Skin epidermis (tissue), 12 donors: ENCODE results near the gene KRTAP5-4.
"Not testable (repeated sequence)": the region's sequence is repeated elsewhere in the genome, so short reads cannot be mapped to it uniquely, and the experiment has no call there.

Experiments
- H3K27ac ChIP-seq, 21 experiments: fragments of 200-600 bp; sonication (generic) in 11 of 21; one replicate each; pipeline ENCODE4 v1.5.0; 2020; ENCODE audit warnings: mild to moderate bottlenecking in 3 of 21, inconsistent platforms in 2 of 21, moderate library complexity in 2 of 21
- H3K4me3 ChIP-seq, 7 experiments: fragments of 200-600 bp; sonication (generic) in 2 of 7; one replicate each; pipeline ENCODE4 v1.5.0; 2020; ENCODE audit warnings: inconsistent platforms in 2 of 7, mild to moderate bottlenecking in 2 of 7, moderate library complexity in 1 of 7

The KRTAP5-4 gene, protein sequence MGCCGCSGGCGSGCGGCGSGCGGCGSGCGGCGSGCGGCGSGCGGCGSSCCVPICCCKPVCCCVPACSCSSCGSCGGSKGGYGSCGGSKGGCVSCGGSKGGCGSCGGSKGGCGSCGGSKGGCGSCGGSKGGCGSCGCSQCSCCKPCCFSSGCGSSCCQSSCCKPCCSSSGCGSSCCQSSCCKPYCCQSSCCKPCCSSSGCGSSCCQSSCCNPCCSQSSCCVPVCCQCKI

DNA sequence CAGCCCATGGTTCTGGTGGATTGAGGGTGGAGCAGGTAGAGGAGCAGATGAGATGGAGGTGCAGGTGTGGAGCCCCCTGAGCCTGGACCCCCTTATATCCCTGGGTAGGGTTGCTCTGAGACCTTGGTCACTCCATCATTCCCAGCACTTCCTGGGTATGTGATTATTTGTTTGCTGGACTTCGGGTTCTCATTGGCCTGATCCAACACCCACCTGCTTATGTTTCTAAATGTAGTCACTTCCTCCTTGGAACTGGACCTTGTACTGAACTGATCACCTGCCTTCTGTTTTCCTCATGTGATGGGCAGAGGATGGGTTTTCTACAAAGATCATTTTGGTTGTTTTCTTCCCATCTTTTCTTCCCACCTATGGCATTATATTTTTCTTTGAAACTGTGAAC is at the start of gene KRTAP5-4:
KRTAP5-4 (minus strand) TSS at position 53 of the 400 bp plus-strand sequence; CDS start at position 8, 45 bp downstream.
- H3K27ac ChIP-seq, result no peak within 1 kb of the TSS

DNA sequence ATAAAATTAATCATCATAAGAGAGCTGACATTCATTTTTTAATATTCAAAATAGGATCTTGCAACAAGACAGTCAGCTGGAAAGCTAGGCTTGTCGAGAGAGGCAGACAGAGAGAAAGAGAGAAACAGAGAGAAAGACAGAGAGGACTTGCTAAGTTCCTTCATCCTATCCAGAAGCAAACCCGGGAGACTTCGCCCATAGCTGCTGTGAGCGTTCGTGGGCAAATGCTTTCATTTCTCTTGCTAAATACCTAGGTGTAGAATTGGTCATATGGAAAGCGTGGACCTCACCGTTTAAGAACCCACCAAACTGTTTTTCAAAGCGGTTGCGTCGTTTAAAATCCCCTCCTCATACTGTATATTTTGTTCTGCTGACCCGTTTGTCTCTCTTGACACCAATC is 49.7 kb upstream of the KRTAP5-4 start:
- no peak overlapping the region for H3K4me3 ChIP-seq
- no peak overlapping the region for H3K27ac ChIP-seq

More for the DNA sequence above, at the start of gene KRTAP5-4:
- no peak within 1 kb of the TSS for H3K4me3 ChIP-seq

DNA sequence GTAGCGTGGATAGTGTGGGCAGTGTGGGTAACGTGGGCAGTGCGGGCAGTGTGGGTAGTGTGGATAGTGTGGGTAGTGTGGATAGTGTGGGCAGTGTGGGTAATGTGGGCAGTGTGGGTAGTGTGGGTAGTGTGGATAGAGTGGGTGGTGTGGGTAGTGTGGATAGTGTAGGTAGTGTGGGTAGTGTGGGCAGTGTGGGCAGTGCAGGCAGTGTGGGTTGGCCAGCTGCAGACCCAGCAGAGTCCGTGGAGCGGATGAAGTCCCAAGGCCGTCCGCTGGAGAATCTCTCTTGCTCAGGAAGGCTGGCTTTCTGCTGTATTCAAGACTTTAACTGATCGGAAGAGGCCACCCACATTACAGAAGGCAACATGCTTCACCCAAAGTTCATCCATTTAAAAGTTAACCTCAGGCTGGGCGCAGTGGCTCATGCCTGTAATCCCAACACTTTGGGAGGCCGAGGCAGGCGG is 49.0 kb upstream of the KRTAP5-4 start:
- Histone ChIP-seq H3K27ac (no peak overlapping the region), H3K4me3 (no peak overlapping the region)

DNA sequence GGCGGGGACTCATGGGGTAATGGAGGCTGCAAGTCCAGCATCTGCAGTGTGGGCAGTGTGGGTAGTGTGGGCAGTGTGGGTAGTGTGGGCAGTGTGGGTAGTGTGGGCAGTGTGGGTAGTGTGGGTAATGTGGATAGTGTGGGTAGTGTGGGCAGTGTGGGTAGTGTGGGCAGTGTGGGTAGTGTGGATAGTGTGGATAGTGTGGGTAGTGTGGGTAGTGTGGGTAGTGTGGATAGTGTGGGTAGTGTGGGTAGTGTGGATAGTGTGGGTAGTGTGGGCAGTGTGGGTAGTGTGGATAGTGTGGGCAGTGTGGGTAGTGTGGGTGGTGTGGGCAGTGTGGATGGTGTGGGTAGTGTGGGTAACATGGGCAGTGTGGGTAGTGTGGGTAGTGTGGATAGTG is 48.5 kb upstream of the KRTAP5-4 start:
- not testable (repeated sequence) for H3K27ac ChIP-seq, H3K4me3 ChIP-seq

DNA sequence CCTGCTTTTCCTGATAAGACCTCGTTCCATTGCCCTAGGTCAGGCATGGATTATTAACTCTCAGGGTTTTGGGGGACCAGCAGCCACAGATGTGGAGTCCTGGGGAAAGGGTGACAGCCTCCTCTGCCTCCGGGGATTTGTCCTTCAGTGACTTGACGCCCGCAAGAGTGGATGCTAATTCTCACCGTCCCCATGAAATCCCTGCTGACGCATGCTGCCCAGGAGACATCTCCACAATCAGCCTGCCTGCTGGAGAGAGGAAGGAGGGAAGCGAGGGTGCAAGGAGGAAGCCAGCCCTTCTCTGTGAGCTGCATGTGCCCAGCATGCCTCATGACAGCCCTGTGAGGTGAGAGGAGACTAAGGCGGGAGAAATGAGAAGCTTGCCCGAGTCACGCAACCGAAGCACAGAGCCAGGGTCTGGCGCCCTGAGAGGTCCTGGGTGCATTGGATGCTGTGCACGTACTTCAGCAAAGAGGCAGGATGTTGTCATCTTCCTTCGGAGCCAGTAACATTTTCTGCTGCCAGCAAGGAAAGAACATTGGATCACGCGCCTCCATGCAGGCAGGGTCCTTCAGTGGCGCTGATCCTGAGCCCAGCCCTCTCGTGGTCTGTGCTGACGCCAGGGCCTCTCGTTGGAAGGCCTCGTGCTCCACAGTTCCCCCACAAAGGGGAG is 47.7 kb upstream of the KRTAP5-4 start:
- Histone ChIP-seq H3K4me3 (no peak overlapping the region), H3K27ac (no peak overlapping the region)

DNA sequence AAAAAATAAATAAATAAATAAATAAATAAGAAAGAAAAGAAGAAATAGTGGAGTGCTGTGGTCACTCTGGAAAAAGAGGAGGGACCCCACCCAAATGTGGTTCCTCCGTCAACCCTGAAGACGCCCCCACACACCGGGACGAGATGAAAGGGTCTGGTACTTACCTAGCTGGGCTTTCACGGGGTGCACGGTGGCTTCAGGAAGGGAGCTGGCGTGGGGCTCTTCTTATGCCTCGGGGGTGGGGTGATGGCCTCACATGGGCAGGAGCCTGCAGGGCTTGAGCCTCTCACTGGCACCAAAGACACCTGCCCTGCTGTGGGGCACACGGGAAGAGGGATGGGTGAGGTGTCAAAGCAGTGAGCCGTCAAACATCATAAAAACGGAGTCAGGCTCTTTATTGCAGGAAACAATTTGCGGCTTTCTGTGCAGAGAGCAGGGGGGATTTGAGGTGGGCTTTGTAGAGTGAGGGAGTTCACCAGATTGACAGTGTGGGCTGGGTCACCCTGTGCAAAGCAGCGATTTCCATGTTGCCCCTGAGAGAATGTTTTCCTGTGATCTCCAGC is 47.1 kb upstream of the KRTAP5-4 start:
- Histone ChIP-seq H3K4me3 (no peak overlapping the region), H3K27ac (no peak overlapping the region)

DNA sequence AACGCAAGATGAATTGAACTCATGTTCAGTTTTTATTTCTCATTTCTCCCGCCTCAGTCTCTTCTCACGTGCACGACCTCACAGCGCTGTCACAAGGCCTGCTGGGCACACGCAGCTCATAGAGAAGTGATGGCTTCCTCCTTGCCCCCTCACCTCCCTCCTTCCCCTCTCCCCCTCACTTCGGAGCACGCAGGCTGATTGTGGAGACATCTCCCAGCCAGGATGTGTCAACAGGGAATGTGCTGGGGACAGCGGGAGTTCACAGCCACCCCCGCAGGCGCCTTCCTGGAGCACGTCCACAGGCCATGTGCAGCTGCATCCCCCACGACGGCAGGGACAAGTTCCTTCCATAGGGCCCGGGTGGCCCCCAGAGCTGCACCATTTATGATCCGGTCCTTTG is 46.0 kb upstream of the KRTAP5-4 start:
- Histone ChIP-seq H3K4me3 (no peak overlapping the region), H3K27ac (no peak overlapping the region)

DNA sequence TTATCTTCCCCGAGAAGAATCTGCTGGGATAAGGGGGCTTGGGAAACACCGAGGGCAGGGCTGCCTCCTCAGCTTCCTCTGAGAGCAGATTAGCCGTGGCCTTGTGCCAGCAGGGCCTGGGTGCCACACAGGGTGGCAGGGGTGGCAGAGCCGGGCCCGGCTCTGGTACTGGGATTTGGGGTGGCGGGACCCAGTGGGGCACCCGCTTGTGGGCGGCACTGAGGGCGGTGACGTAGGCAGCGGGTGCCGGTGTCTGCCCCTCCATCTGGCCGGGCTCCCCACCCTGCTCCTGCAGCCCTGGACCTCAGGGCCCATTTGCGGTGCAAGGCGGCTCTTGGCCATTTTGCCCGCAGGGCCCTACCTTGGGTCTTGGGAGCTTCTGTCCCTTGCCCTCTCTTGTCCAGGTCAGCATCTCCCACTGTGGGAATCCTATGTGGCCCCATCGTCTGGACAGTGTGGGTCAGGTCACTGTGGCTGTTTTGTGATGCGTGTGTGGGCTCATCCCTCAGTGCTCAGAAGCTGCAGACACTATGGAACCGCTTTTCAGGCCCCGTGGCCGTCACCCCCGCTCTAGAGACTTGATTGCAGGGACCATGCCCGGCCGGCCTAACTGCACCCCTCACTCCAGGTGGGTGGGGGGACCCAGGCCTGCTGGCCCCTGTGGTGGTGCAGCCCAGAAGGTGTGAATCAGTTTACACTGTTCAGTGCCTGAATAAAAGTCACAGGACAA is 45.3 kb upstream of the KRTAP5-4 start:
- Histone ChIP-seq H3K27ac (no peak overlapping the region), H3K4me3 (no peak overlapping the region)

DNA sequence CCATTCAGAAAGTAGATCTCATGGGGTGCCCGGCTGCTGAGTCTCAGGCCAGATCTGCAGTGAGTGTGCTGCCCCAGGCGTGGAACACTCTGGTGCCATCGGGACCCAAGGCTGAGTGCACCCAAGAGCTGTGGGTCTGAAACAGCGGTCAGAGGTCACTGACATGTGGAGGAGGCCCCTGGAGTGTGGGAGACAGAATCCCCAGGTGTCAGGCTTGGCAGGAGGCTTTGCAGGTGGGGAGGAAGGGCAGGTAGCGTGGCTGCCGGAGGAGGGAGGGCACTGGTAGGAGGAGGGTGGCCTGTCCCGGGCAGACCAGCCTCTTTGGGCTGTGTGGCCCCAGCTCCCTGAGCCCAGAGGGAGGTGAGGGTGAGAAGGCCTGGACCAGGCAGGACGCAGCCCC is 43.4 kb upstream of the KRTAP5-4 start:
- no peak overlapping the region for H3K4me3 ChIP-seq
- H3K27ac ChIP-seq, result no peak overlapping the region

DNA sequence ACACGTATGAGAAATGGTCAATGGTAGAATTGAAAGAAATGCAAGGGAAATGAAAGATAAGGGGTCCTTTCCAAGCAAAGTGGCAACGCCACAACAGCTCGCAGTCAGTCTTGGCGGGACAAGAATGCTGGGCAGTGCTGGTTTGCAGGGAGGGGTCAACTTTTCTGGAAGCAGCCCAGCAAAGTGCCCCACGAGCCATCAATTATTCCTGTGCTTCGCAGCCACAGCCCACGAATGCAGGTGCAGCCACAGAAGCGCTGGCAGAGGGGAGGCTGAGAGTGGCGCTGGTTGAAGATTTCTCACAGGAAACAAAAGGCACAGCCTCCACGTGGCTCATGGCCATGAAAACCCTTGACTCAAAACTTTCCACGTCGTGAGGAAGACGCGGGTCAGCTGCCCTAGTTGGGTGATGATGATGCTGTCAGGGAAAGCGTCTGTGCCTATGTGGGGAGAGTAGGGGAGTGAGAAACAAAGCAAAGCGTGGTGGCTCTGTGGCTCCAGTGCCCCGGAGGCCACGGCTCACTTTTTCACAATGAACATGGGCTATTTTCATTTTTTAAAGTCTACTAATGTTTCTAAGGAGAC is 40.9 kb upstream of the KRTAP5-4 start:
- H3K4me3 ChIP-seq, H3K27ac ChIP-seq: not testable (repeated sequence)

DNA sequence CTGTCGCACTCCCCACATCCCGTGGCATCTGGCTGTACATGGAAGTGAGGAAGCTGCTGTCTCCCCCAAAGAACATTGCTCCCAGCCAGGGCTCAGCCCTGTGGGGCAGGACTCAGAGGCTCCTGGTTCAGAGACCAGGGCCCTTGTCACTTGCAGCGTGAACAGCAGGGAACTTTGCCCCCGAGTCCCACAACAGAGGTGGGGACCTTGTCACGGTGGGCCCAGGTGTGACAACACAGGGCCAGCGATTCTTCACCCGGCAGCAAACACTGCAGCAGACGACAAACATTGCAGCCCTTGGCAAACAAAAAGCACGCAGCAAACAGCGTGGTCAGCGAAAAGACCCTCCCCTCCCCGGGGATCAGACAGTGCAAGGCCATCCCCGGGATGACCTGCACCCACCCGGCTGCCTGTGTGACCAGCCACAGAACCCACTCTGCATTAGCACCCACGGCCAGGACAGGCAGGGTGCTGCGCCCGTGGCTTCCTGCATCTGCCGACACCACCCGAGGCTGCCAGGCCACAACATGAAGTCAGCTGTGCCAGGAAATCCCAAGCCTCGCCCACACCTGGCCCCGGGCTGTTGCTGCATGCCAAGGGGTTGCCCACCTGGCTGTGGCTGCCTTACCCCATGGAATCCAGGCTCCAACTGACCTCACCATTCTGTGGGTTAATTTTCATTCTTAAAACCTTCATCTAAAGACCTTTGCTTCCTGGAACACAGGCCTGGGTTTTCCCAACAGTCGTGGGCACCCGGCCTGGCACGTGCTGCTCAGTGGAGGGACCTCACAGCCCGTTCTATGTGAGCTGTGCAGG is 39.7 kb upstream of the KRTAP5-4 start:
- not testable (repeated sequence) for H3K4me3 ChIP-seq, H3K27ac ChIP-seq

DNA sequence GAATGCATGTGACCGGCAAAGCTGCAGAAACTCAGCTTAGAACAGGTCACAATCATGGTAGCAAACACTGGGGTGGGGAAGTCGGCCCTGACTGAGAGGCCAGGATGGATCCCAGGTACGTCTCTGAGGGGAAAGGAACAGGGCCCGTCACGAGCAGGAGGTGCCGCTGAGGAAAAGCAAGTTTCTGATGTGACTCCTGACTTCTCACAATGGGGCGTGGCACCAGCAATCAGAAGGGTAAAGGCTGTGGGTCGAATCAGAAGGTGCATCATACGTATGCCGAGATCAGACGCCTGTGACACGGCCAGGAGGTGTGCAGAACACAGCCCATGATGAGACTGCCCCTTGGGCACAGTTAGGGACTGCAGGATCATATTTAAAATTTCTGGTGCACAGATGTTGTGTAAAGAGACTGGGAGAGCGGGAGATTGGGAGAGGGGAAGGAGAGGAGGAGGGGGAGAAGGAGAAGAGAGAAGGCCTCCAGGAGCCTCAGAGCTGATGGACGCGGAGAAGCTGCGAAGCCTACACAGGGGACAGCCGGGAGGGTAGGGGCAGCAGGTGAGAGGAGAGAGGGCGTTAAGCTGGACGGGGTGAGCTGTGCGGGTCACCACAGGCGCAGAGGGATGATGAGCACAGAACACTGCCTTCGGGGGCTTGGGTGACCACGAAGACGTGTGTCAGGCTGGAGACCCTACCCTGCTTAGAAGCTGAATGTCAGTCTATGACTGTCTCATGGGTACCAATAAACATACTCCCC is 38.4 kb upstream of the KRTAP5-4 start:
- no peak overlapping the region for H3K27ac ChIP-seq
- H3K4me3 ChIP-seq, result no peak overlapping the region

DNA sequence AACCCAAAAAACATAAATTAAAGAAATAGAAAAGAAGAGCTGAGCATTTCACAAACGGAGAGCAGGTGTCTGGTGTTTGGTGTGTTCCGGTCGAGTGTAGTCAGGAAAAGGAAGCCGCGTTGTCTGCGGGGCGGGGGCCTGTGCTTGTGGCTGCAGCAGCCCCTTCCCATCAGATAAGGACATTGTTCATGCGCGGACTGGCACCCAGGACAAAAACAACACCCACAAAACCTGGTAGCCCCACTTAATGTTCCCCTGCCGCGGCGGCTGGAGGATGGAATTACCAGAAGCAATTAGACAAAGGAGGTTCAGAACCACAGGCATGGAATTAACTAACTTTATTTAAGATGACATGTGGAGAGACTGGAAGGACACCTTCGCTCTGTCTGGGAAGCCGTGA is 37.6 kb upstream of the KRTAP5-4 start:
- H3K4me3 ChIP-seq, result no peak overlapping the region
- no peak overlapping the region for H3K27ac ChIP-seq

DNA sequence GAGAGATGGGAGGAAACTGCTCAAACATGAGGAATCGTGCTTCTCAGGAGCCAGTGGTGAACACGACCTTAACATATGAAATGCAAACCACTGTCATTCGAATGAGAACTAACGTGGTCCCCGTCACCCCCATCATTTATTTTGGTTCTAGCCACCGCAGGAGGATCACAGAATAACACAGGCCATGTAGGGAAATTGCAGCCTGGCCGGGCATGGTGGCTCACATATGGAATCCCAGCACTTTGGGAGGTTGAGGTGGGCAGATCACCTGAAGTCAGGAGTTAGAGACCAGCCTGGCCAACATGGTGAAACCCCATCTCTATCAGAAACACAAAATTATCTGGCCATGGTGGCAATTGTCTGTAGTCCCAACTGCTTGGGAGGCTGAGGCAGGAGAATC is 34.7 kb upstream of the KRTAP5-4 start:
- H3K4me3 ChIP-seq, result no peak overlapping the region
- no peak overlapping the region for H3K27ac ChIP-seq

DNA sequence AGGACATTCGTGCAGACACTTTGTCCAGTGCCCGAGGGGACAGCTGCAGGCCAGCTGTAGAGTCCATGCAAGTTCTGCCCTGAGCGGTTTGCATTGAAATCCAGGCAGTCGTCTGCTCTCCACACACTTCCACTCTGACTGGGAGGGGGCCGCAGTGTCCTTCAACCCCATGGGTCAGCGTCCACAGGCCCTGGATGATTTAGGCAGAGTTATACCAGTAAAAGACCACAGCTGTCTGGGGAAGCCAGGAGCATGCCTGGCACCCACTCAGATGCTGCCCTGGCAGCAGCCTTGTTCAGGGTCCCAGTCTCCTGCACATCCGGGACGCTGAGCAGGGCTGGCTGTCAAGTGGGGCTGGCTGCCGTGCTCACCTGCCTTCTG is 34.1 kb upstream of the KRTAP5-4 start:
- no peak overlapping the region for H3K4me3 ChIP-seq
- H3K27ac ChIP-seq, result no peak overlapping the region

DNA sequence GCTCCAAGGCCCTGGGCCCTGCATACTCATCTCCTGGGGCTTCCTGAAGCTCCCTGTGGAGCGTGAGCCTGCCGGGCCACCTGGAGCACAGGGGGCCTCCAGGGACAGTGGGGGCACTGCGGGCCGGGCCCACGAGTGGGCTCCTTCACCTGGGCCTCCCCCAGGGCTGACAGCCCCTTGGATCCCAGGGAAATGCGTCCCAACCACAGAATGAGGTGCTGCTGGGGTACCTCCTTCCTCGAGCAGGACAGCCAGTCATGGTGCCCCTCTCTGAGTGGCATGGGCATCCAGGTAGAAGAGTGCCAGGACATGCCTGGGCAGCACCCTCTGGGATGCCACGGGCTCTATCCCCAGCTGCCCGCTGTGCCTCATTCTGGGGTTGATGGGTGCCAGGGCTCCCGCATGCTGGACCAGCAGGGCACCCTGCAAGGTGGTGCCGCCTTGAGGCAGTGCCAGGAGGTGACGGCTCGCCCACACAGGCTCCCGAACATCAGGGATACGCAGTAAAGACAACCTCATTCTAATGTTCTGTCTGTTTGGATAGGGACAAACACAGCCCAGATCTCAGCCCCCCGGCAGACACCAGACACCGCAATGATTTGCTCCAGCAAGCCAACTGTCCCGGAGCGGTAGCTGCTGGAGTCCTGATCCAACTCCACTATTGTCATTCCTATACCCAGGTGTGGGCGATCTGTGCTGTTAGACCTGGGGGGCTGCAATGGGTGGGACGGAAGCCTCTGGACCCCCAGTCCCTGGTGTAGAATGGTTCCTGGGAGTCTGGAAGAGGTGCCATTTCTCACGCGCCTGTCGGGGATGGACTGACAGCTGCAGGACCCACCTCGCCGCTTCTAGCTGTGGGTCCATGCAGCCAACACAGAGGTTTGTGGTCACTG is 33.5 kb upstream of the KRTAP5-4 start:
- Histone ChIP-seq H3K27ac (no peak overlapping the region), H3K4me3 (no peak overlapping the region)

DNA sequence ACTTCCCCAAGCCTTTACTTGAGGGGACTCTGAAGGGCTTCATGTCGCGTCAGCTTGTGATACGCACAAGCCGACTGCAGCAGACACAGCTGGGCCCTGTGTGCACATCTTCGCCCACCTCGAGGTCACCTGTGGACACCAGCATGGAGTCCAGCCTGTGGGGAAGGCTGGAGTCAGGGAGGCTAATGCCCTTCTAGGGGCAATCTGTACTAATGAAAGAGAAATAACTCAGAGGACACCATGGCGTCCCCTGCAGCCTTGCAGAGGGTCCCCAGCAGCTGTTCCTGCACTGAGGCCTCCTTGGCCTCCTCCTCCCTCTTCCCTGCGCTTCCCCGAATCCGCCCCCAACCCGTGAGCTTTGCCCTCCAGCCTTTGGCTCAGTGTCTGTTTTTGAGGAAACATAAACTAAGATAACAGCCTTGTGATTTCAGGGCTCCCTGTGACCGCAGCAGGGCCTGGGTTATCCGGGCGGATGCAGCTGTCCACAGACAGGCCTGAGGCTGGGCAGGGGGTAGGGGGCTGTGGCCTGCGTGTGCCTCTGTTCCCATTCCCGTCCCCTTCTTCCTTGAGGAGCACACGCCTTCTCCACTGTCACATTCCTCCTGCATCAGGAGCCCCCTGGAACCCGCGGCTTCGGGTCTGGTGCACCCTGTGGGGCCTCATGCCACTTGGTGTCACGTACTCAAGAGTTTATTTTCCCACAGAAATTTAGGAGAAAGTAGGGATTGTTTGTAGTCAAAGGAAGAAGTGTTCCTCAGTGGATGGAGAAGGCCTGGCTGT is 32.6 kb upstream of the KRTAP5-4 start:
- Histone ChIP-seq H3K27ac (no peak overlapping the region), H3K4me3 (no peak overlapping the region)
